Colonic mucosa (tissue), 4 donors: ENCODE results near the gene MYH9. TPM values are rescaled to one million over a fixed set of nuclear protein-coding genes. Genes with fewer than 3 reads are reported as not detected.
"Not testable (repeated sequence)": the region's sequence is repeated elsewhere in the genome, so short reads cannot be mapped to it uniquely, and the experiment has no call there.

Source experiments
- DNase-seq: peaks from one replicate; pipeline ENCODE4 v3.0.0-alpha.2; 2020
- H3K27ac ChIP-seq: fragments of 200-600 bp; one replicate; pipeline ENCODE4 v1.8.0; 2021
- H3K27me3 ChIP-seq: fragments of 200-600 bp; one replicate; pipeline ENCODE4 v1.8.0; 2021
- H3K36me3 ChIP-seq: fragments of 200-600 bp; one replicate; pipeline ENCODE4 v1.8.0; 2021
- H3K4me1 ChIP-seq: fragments of 200-600 bp; one replicate; pipeline ENCODE4 v1.8.0; 2021; ENCODE audit warnings: mild to moderate bottlenecking
- H3K4me3 ChIP-seq: fragments of 200-600 bp; one replicate; pipeline ENCODE4 v1.8.0; 2021
- H3K9ac ChIP-seq, 2 donors: one replicate each; pipeline ENCODE4 v1.7.0; 2013; ENCODE audit warnings: control low read depth in 2 of 2, low read depth in 2 of 2, low read length in 2 of 2
- H3K9me3 ChIP-seq: fragments of 200-600 bp; one replicate; pipeline ENCODE4 v1.8.0; 2021
- CTCF ChIP-seq: fragments of 200-600 bp; IDR thresholded peaks from one replicate; pipeline ENCODE4 v1.8.0; 2022; ENCODE audit warnings: antibody characterized with exemption, mild to moderate bottlenecking
- intact Hi-C: fragments of 100-400 bp; cut with DNase I; formaldehyde crosslinking; loops from one replicate; pipeline ENCODE4 v1.14.1; 2022
- total RNA-seq, 2 donors: library from RNA; stranded (reverse); fragmentation: NEBNext Ultra II Directional in 1 of 2; extraction: Animal tissue kit (Norgen Biotek cat#: 25700) in 1 of 2; gene quantifications; one replicate each; pipeline ENCODE4 v1.2.1, GENCODE V29; 2021
- donor health status: healthy.
- donor health status: DM: no; HTN: no; CAD: no.
- donor health status: DM: no; HTN: no; CAD: no.

Gene MYH9
- total RNA-seq, 2 donors from 2014 or later: 711 to 719 TPM

GRCh38 chr22:36417281-36417686 lies 29.5 kb upstream of the MYH9 start:
- Histone ChIP-seq H3K4me1 (peaks cover 14% of the 10 kb centered on the region), H3K27me3 (no peaks in the 10 kb centered on the region), H3K9ac (peak overlapping the region; percentile 39 to 56), H3K4me3 (no peak overlapping the region), H3K36me3 (no peaks in the 10 kb centered on the region), H3K27ac (peak overlapping the region; percentile 71), H3K9me3 (no peaks in the 10 kb centered on the region)
- no peak for TF ChIP-seq CTCF
- peak; percentile 88 for DNase-seq
- intact Hi-C loops: no loop called here

GRCh38 chr22:36415415-36416168 lies 27.8 kb upstream of the MYH9 start:
- H3K9me3 ChIP-seq: no peaks in the 10 kb centered on the region
- TF ChIP-seq CTCF: no peak
- H3K9ac ChIP-seq: no peak overlapping the region
- no peaks in the 10 kb centered on the region for H3K36me3 ChIP-seq
- no peaks in the 10 kb centered on the region for H3K27me3 ChIP-seq
- H3K27ac ChIP-seq: no peak overlapping the region
- H3K4me3 ChIP-seq: no peak overlapping the region
- DNase-seq: no peak
- intact Hi-C loops: no loop called here
- peaks cover 11% of the 10 kb centered on the region for H3K4me1 ChIP-seq

GRCh38 chr22:36413022-36413775 lies 25.4 kb upstream of the MYH9 start:
- intact Hi-C loops: no loop called here
- Histone ChIP-seq H3K9ac (no peak overlapping the region), H3K27ac (no peak overlapping the region), H3K36me3 (no peaks in the 10 kb centered on the region), H3K27me3 (no peaks in the 10 kb centered on the region), H3K4me3 (no peak overlapping the region), H3K4me1 (peaks cover 5% of the 10 kb centered on the region), H3K9me3 (no peaks in the 10 kb centered on the region)
- no peak for DNase-seq
- no peak for TF ChIP-seq CTCF

- intact Hi-C loops: no loop called here
- Histone ChIP-seq H3K4me3 (no peak overlapping the region), H3K4me1 (peaks cover 5% of the 10 kb centered on the region), H3K36me3 (no peaks in the 10 kb centered on the region), H3K27me3 (no peaks in the 10 kb centered on the region), H3K9ac (peak overlapping the region in 1 of 2 donors; percentile 13), H3K27ac (peak overlapping the region; percentile 88), H3K9me3 (no peaks in the 10 kb centered on the region)
- DNase-seq: peak; percentile 70
- TF ChIP-seq CTCF: no peak
Observed at GRCh38 chr22:36411589-36412258, 24.0 kb upstream of the MYH9 start.

GRCh38 chr22:36409911-36410756 lies 22.4 kb upstream of the MYH9 start:
- peak overlapping the region; percentile 17 for H3K4me3 ChIP-seq
- peak overlapping the region; percentile 88 for H3K27ac ChIP-seq
- no peaks in the 10 kb centered on the region for H3K36me3 ChIP-seq
- H3K27me3 ChIP-seq: no peaks in the 10 kb centered on the region
- no peak for TF ChIP-seq CTCF
- H3K9ac ChIP-seq: peak overlapping the region; percentile 68 to 78
- intact Hi-C loops: no loop called here
- H3K9me3 ChIP-seq: no peaks in the 10 kb centered on the region
- DNase-seq: peak; percentile 96
- H3K4me1 ChIP-seq: peaks cover 5% of the 10 kb centered on the region

- Histone ChIP-seq H3K9ac (peak overlapping the region; percentile 68 to 70), H3K27ac (peak overlapping the region; percentile 88), H3K4me3 (peak overlapping the region; percentile 17)
- H3K27me3 ChIP-seq, intact Hi-C loops, DNase-seq, H3K4me1 ChIP-seq, H3K9me3 ChIP-seq, H3K36me3 ChIP-seq: not testable (repeated sequence)
Observed at GRCh38 chr22:36409554-36409910, 21.8 kb upstream of the MYH9 start.
